ENCODE measurements around the gene CACNB4.

DNA sequence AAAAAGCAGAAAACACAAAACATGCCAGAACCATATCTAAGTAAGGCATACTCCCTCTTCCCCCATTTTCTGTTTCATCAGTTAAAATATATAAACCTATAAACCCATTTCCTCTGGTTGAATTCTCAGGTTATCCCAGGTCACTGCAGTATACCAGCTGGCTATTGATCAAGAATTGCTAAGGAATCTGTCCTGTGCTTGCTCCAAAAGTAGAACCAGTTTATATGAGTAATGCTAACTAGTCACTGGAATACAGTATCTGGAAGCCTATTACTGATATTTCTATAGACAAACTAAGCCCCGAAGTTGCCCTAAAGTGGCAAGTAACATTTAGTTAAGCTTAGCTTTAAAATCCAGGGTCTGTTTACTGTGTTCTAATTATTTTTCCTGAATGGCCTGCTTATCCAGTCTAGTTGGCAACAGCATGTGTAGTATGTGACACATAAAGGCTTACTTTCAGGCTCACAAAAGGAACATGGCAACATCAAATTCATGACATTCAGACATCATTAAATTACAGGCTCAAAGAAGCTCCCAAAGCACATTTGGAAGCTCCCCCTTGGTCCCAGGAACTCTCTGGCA is 167.7 kb downstream of the CACNB4 start:
- TF ChIP-seq, protein P1, sequence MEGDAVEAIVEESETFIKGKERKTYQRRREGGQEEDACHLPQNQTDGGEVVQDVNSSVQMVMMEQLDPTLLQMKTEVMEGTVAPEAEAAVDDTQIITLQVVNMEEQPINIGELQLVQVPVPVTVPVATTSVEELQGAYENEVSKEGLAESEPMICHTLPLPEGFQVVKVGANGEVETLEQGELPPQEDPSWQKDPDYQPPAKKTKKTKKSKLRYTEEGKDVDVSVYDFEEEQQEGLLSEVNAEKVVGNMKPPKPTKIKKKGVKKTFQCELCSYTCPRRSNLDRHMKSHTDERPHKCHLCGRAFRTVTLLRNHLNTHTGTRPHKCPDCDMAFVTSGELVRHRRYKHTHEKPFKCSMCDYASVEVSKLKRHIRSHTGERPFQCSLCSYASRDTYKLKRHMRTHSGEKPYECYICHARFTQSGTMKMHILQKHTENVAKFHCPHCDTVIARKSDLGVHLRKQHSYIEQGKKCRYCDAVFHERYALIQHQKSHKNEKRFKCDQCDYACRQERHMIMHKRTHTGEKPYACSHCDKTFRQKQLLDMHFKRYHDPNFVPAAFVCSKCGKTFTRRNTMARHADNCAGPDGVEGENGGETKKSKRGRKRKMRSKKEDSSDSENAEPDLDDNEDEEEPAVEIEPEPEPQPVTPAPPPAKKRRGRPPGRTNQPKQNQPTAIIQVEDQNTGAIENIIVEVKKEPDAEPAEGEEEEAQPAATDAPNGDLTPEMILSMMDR (IDR thresholded peaks at IDR 0.05; ENCODE audit: poor library complexity, severe bottlenecking), result no peak
- TF ChIP-seq EP300 (conservative IDR thresholded peaks at IDR 0.05; ENCODE audit: poor library complexity, severe bottlenecking), result no peak
- TF ChIP-seq EZH2 (IDR thresholded peaks at IDR 0.05; ENCODE audit: borderline replicate concordance, insufficient read depth, low read length, poor library complexity, severe bottlenecking), result no peak
- TF ChIP-seq POLR2AphosphoS5 (IDR thresholded peaks at IDR 0.05), result no peak
- TF ChIP-seq REST (IDR thresholded peaks at IDR 0.05; ENCODE audit: borderline replicate concordance), result no peak
- no peak for TF ChIP-seq TAF1 (IDR thresholded peaks at IDR 0.05; ENCODE audit: low read depth)
- no peak for TF ChIP-seq RAD21 (conservative IDR thresholded peaks at IDR 0.05)
- TF ChIP-seq SMC3 (conservative IDR thresholded peaks at IDR 0.05; ENCODE audit: poor library complexity), result no peak
